NCI-H146 (cell line): ENCODE data around the gene UNC13C.

ENCODE experiments used
- DNase-seq: peaks from one replicate; lab custom pipeline; 2025; lab: John Stamatoyannopoulos, UW

Gene UNC13C

GRCh38 chr15:54660356-54660755, 682.1 kb downstream of the UNC13C start:
- DNase-seq, result no peak

- no peak for DNase-seq
These were observed 697.0 kb downstream of the UNC13C start for GRCh38 chr15:54675241-54675640.

DNA sequence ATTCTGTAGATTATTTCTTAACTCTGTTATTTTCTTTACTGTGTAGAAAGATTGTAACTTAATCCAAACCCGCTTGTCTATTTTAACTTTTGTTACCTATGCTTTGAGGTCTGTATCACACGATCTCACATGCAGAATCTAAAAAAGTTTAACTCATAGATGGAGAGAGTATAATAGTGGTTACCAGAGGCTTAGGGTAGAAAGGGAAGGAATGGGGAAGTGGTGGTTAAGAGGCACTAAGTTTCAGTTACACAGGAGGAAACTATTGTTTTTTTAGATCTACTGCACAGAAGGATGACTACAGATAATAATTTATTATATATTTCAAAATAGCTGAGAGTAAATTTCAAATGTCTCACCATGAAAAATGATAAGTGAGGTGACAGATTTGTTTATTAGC, 703.3 kb downstream of the UNC13C start:
- no peak for DNase-seq
